ENCODE results near the gene EBF3.
A peak's percentile ranks its signal among the peaks of the same experiment; 100 is the strongest.

The EBF3 gene

GRCh38 chr10:129958629-129959543, 5.2 kb downstream of the EBF3 start:
- DNase-seq (ENCODE audit: low spot score) = no peak

- no peak for DNase-seq (ENCODE audit: low spot score)
These were observed 5.9 kb downstream of the EBF3 start for GRCh38 chr10:129958148-129958628.

GRCh38 chr10:129956876-129957673, 7.0 kb downstream of the EBF3 start:
- DNase-seq (ENCODE audit: low spot score) = no peak

GRCh38 chr10:129956286-129956670, 7.8 kb downstream of the EBF3 start:
- no peak for DNase-seq (ENCODE audit: low spot score)

GRCh38 chr10:129955601-129956285, 8.3 kb downstream of the EBF3 start:
- DNase-seq (ENCODE audit: low spot score) = peak; percentile 94

GRCh38 chr10:129954492-129955315, 9.4 kb downstream of the EBF3 start:
- no peak for DNase-seq (ENCODE audit: low spot score)

GRCh38 chr10:129953119-129954051, 10.7 kb downstream of the EBF3 start:
- no peak for DNase-seq (ENCODE audit: low spot score)

GRCh38 chr10:129952378-129953118, 11.5 kb downstream of the EBF3 start:
- no peak for DNase-seq (ENCODE audit: low spot score)

- DNase-seq (ENCODE audit: low spot score) = no peak
These were observed 12.2 kb downstream of the EBF3 start for GRCh38 chr10:129951970-129952265.

- DNase-seq (ENCODE audit: low spot score) = no peak
These were observed 12.7 kb downstream of the EBF3 start for GRCh38 chr10:129951101-129951969.

- DNase-seq (ENCODE audit: low spot score) = no peak
These were observed 13.4 kb downstream of the EBF3 start for GRCh38 chr10:129950676-129951075.

- DNase-seq (ENCODE audit: low spot score) = no peak
These were observed 14.2 kb downstream of the EBF3 start for GRCh38 chr10:129949891-129950291.

GRCh38 chr10:129949411-129949810, 14.7 kb downstream of the EBF3 start:
- DNase-seq (ENCODE audit: low spot score) = no peak

- DNase-seq (ENCODE audit: low spot score) = no peak
These were observed 17.2 kb downstream of the EBF3 start for GRCh38 chr10:129946859-129947258.

- no peak for DNase-seq (ENCODE audit: low spot score)
These were observed 17.9 kb downstream of the EBF3 start for GRCh38 chr10:129945941-129946760.

GRCh38 chr10:129945526-129945925, 18.5 kb downstream of the EBF3 start:
- no peak for DNase-seq (ENCODE audit: low spot score)

GRCh38 chr10:129945064-129945463, 19.0 kb downstream of the EBF3 start:
- DNase-seq (ENCODE audit: low spot score) = no peak

- no peak for DNase-seq (ENCODE audit: low spot score)
These were observed 19.6 kb downstream of the EBF3 start for GRCh38 chr10:129944456-129944855.
